GM12801 (cell line): ENCODE results near the gene HEATR3.

Experiments
- TF ChIP-seq, protein P1 (sequence below): IDR thresholded peaks from one replicate; pipeline ENCODE4 v1.5.1; 2011; ENCODE audit warnings: control low read depth; ENCODE audit not compliant: insufficient read length; ENCODE audit errors: extremely low read depth

HEATR3 gene

DNA sequence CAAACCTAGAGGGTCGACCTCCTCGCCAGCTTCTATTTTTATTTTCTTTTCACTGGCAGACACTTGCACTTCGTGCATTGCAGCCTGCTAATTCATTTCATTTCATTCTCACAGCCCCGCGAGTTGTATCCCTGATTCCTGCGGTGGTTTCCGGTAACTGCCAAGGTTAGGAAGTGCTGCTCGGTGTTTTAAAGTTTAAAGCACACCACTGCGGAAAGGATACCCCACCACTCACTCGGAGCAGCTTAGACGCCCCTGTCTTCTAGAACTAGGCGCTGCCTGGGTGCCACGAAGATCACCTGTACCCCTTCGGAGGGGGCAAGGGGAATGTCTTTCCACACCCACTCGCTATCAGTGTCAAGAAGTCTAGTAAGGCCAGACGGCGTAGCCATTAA is 40.2 kb upstream of the HEATR3 start:
- TF ChIP-seq, protein P1, sequence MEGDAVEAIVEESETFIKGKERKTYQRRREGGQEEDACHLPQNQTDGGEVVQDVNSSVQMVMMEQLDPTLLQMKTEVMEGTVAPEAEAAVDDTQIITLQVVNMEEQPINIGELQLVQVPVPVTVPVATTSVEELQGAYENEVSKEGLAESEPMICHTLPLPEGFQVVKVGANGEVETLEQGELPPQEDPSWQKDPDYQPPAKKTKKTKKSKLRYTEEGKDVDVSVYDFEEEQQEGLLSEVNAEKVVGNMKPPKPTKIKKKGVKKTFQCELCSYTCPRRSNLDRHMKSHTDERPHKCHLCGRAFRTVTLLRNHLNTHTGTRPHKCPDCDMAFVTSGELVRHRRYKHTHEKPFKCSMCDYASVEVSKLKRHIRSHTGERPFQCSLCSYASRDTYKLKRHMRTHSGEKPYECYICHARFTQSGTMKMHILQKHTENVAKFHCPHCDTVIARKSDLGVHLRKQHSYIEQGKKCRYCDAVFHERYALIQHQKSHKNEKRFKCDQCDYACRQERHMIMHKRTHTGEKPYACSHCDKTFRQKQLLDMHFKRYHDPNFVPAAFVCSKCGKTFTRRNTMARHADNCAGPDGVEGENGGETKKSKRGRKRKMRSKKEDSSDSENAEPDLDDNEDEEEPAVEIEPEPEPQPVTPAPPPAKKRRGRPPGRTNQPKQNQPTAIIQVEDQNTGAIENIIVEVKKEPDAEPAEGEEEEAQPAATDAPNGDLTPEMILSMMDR, result no peak

DNA sequence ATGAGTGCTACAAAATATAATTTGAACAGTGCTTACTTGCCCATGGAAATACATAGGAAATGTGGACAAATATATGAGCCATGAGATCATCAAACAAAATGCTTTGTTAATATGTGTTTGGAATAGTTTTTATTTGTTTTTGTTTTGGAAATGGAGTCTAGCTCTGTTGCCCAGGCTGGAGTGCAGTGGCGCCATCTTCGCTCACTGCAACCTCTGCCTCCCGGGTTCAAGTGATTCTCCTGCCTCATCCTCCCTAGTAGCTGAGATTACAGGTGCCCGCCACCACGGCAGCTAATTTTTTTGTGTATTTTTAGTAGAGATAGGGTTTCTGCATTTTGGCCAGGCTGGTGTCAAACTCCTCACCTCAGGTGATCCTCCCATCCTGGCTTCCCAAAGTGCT is 37.9 kb upstream of the HEATR3 start:
- TF ChIP-seq, protein P1, result no peak

GRCh38 chr16:50035468-50035992 is 30.2 kb upstream of the HEATR3 start:
- TF ChIP-seq, protein P1, result no peak

GRCh38 chr16:50036426-50036825 is 29.3 kb upstream of the HEATR3 start:
- TF ChIP-seq, protein P1, result no peak

DNA sequence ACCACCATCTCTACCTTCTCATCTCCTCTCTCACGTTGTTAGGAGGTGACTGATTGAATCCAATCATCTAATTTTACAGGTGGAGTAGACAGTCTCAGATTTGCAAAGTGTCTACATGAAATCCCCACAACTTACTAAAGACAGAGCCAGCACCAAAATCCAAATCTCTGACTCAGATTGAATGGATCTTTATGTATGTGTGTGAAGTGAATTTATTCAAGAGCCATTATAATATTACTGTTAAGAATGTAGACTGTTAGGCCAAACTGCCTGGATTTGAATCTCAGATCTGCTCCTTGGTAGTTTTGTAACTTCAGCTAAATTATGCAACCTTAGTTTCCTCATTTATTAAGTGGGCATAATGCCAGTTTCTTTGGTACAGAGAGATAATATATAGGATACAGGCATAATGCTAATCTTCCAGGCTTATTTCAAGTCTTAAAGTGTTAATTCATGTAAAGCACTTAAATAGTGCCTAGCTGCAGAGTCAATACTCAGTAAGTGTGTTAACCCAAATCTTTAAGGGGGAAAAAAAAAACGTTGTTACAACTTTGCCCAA is 28.0 kb upstream of the HEATR3 start:
- TF ChIP-seq, protein P1, result no peak

DNA sequence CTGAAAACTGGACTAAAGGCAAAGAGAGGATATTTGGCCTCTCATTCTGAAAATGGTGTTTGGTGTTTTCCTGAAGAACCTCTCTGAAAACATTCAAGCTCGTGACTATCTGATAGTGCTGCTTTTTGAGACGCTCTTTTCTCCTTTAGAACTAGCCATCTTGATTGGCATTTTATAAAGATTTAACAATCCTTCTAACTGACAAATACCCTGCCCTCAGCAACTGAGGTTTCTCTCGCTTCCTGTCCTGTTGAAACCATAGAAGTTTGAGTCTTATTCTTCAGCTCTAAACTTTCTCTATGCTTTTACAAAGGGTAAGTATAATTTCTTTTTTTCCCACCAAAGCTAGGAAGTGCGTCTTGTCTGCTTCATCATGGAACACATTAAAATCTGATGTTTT is 27.5 kb upstream of the HEATR3 start:
- TF ChIP-seq, protein P1, result no peak

- TF ChIP-seq, protein P1, result no peak
Observed at GRCh38 chr16:50038756-50039529, 26.8 kb upstream of the HEATR3 start.
